ENCODE measurements around the gene MLLT3.

Gene MLLT3

GRCh38 chr9:20491612-20492011, 130.7 kb downstream of the MLLT3 start:
- Mint-ChIP-seq H3K9me3 (no peaks in the 10 kb centered on the region), H3K4me1 (no peaks in the 10 kb centered on the region), H3K27ac (no peak overlapping the region), H3K4me3 (no peak overlapping the region), H3K36me3 (ENCODE audit: low read depth) (no peaks in the 10 kb centered on the region), H3K27me3 (ENCODE audit: low read depth) (no peaks in the 10 kb centered on the region)
- TF ChIP-seq CTCF (IDR thresholded peaks at IDR 0.05; ENCODE audit: unreplicated experiment in 3 of 3), result no peak

GRCh38 chr9:20490246-20490834, 132.0 kb downstream of the MLLT3 start:
- peaks cover 6% of the 10 kb centered on the region for H3K4me1 Mint-ChIP-seq
- H3K9me3 Mint-ChIP-seq, result no peaks in the 10 kb centered on the region
- H3K27me3 Mint-ChIP-seq (ENCODE audit: low read depth), result no peaks in the 10 kb centered on the region
- TF ChIP-seq CTCF (IDR thresholded peaks at IDR 0.05; ENCODE audit: unreplicated experiment in 3 of 3), result no peak
- no peak overlapping the region for H3K4me3 Mint-ChIP-seq
- no peak overlapping the region for H3K27ac Mint-ChIP-seq
- no peaks in the 10 kb centered on the region for H3K36me3 Mint-ChIP-seq (ENCODE audit: low read depth)

GRCh38 chr9:20488691-20489090, 133.6 kb downstream of the MLLT3 start:
- no peaks in the 10 kb centered on the region for H3K27me3 Mint-ChIP-seq (ENCODE audit: low read depth)
- TF ChIP-seq CTCF (IDR thresholded peaks at IDR 0.05; ENCODE audit: unreplicated experiment in 3 of 3), result no peak
- no peak overlapping the region for H3K4me3 Mint-ChIP-seq
- no peak overlapping the region for H3K27ac Mint-ChIP-seq
- peaks cover 6% of the 10 kb centered on the region for H3K4me1 Mint-ChIP-seq
- H3K36me3 Mint-ChIP-seq (ENCODE audit: low read depth), result no peaks in the 10 kb centered on the region
- no peaks in the 10 kb centered on the region for H3K9me3 Mint-ChIP-seq

GRCh38 chr9:20486552-20486951, 135.7 kb downstream of the MLLT3 start:
- H3K4me1 Mint-ChIP-seq, result peaks cover 6% of the 10 kb centered on the region
- no peaks in the 10 kb centered on the region for H3K27me3 Mint-ChIP-seq (ENCODE audit: low read depth)
- no peaks in the 10 kb centered on the region for H3K36me3 Mint-ChIP-seq (ENCODE audit: low read depth)
- H3K4me3 Mint-ChIP-seq, result no peak overlapping the region
- TF ChIP-seq CTCF (IDR thresholded peaks at IDR 0.05; ENCODE audit: unreplicated experiment in 3 of 3), result no peak
- no peaks in the 10 kb centered on the region for H3K9me3 Mint-ChIP-seq
- H3K27ac Mint-ChIP-seq, result no peak overlapping the region

- Mint-ChIP-seq H3K4me1 (peaks cover 36% of the 10 kb centered on the region), H3K4me3 (no peak overlapping the region), H3K27ac (no peak overlapping the region), H3K9me3 (no peaks in the 10 kb centered on the region), H3K36me3 (ENCODE audit: low read depth) (no peaks in the 10 kb centered on the region), H3K27me3 (ENCODE audit: low read depth) (no peaks in the 10 kb centered on the region)
- no peak for TF ChIP-seq CTCF (IDR thresholded peaks at IDR 0.05; ENCODE audit: unreplicated experiment in 3 of 3)
These were observed 140.9 kb downstream of the MLLT3 start for GRCh38 chr9:20481437-20481836.

GRCh38 chr9:20480249-20480648, 142.1 kb downstream of the MLLT3 start:
- Mint-ChIP-seq H3K9me3 (no peaks in the 10 kb centered on the region), H3K27ac (no peak overlapping the region), H3K4me3 (no peak overlapping the region), H3K36me3 (ENCODE audit: low read depth) (no peaks in the 10 kb centered on the region), H3K4me1 (peaks cover 41% of the 10 kb centered on the region), H3K27me3 (ENCODE audit: low read depth) (no peaks in the 10 kb centered on the region)
- no peak for TF ChIP-seq CTCF (IDR thresholded peaks at IDR 0.05; ENCODE audit: unreplicated experiment in 3 of 3)

Measured in nephron (organoid).